HCT116 (cell line): ENCODE results near the gene C10orf90. TPM values are rescaled to one million over a fixed set of nuclear protein-coding genes. Genes with fewer than 3 reads are reported as not detected.

Experiments
- ATAC-seq: fragments of 200-7000 bp; cut with Tn5 transposase; 2 replicates; pipeline ENCODE4 v1.9.1; 2020; ENCODE audit warnings: mild to moderate bottlenecking, moderate library complexity
- BruUV-seq: library from RNA; stranded (reverse); fragments of 400-500 nt; replicated peaks from 2 replicates; lab custom pipeline; 2021; lab: Mats Ljungman, UMichigan
- CTCF ChIA-PET: fragments of 300-600 bp; sonication (Branson Sonifier 250); formaldehyde crosslinking; loops from one replicate; lab custom pipeline; 2021; ENCODE audit warnings: antibody characterized with exemption; lab: Charles Lee
- POLR2A ChIA-PET: fragments of 300-600, 350-600 bp; sonication (Branson Sonifier 250); formaldehyde crosslinking; loops from one replicate; lab custom pipeline; 2021; ENCODE audit warnings: antibody characterized with exemption; lab: Charles Lee
- RAD21 ChIA-PET, 2 experiments: fragments of 300-600 bp; sonication (Branson Sonifier 250); formaldehyde crosslinking; loops; one replicate each; lab custom pipeline; 2023; ENCODE audit warnings: low total read pairs in 2 of 2; ENCODE audit not compliant: uncharacterized antibody in 2 of 2, unreplicated experiment in 2 of 2, low non-redundant PET in 1 of 2; lab: Charles Lee
- DNase-seq: peaks from one replicate; pipeline ENCODE4 v3.0.0-alpha.2; 2010; ENCODE audit warnings: low read depth, low spot score
- H2AFZ ChIP-seq: fragments of 200-600 bp; shearing (Covaris generic), sonication (generic); 2 replicates; pipeline ENCODE4 v1.6.1; 2017; ENCODE audit warnings: low read depth, mixed run types, mixed read lengths, antibody characterized with exemption, low read length; ENCODE audit not compliant: poor library complexity, severe bottlenecking
- H3K27ac ChIP-seq: 2 replicates; pipeline ENCODE4 v1.5.1; 2012; ENCODE audit warnings: low read depth, low read length
- H3K27me3 ChIP-seq: fragments of 200-600 bp; sonication (generic); 2 replicates; pipeline ENCODE4 v1.6.1; 2016; ENCODE audit warnings: mixed run types, low read length, mixed read lengths; ENCODE audit not compliant: insufficient read depth
- H3K36me3 ChIP-seq, 2 experiments: fragments of 200-500 bp in 1 of 2; fragments of 200-600 bp in 1 of 2; sonication (Bioruptor generic) in 1 of 2; sonication (generic) in 1 of 2; 2 replicates each; pipeline versions ENCODE4 v1.5.1 to v1.6.1; 2014 to 2016; ENCODE audit warnings: low read length in 2 of 2, inconsistent platforms in 1 of 2, mixed read lengths in 1 of 2, mixed run types in 1 of 2; ENCODE audit not compliant: insufficient read depth in 2 of 2, control insufficient read depth in 1 of 2
- H3K4me1 ChIP-seq, 2 experiments: fragments of 200-600 bp in 1 of 2; sonication (generic) in 1 of 2; 2 replicates each; pipeline versions ENCODE4 v1.5.1 to v1.6.1; 2012 to 2017; ENCODE audit warnings: low read length in 2 of 2, inconsistent platforms in 1 of 2, mild to moderate bottlenecking in 1 of 2, mixed read lengths in 1 of 2, mixed run types in 1 of 2, moderate library complexity in 1 of 2; ENCODE audit not compliant: insufficient read depth in 2 of 2, control insufficient read depth in 1 of 2
- H3K4me2 ChIP-seq: fragments of 200-600 bp; sonication (generic); 2 replicates; pipeline ENCODE4 v1.6.1; 2017; ENCODE audit warnings: mixed run types, low read length, mixed read lengths
- H3K4me3 ChIP-seq, 2 experiments: fragments of 200-600 bp in 1 of 2; sonication (generic) in 1 of 2; replicated peaks in 1 of 2; 2 replicates each; pipeline ENCODE4 v1.5.1; 2011 to 2016; ENCODE audit warnings: low read length in 2 of 2, control low read depth in 1 of 2, low read depth in 1 of 2, mild to moderate bottlenecking in 1 of 2, mixed read lengths in 1 of 2, mixed run types in 1 of 2
- H3K79me2 ChIP-seq: fragments of 200-600 bp; sonication (generic); 2 replicates; pipeline ENCODE4 v1.6.1; 2017; ENCODE audit warnings: mild to moderate bottlenecking, mixed run types, low read length, moderate library complexity, mixed read lengths; ENCODE audit not compliant: insufficient read depth
- H3K9ac ChIP-seq: fragments of 200-600 bp; sonication (generic); 2 replicates; pipeline ENCODE4 v1.6.1; 2016; ENCODE audit warnings: low read length, mixed read lengths
- H3K9me2 ChIP-seq: fragments of 200-600 bp; sonication (generic), shearing (Covaris generic); 2 replicates; pipeline ENCODE4 v1.6.1; 2017; ENCODE audit warnings: mixed run types, mild to moderate bottlenecking, moderate library complexity; ENCODE audit not compliant: insufficient read depth
- H3K9me3 ChIP-seq, 2 experiments: fragments of 200-500 bp in 1 of 2; fragments of 200-600 bp in 1 of 2; sonication (Bioruptor generic) in 1 of 2; sonication (generic) in 1 of 2; 2 replicates each; pipeline ENCODE4 v1.6.1; 2014 to 2017; ENCODE audit warnings: low read length in 2 of 2, mixed read lengths in 2 of 2, inconsistent platforms in 1 of 2, low read depth in 1 of 2, mild to moderate bottlenecking in 1 of 2, mixed run types in 1 of 2, moderate library complexity in 1 of 2; ENCODE audit not compliant: control insufficient read depth in 1 of 2, insufficient read depth in 1 of 2
- H4K20me1 ChIP-seq: fragments of 200-600 bp; sonication (generic), shearing (Covaris generic); 2 replicates; pipeline ENCODE4 v1.6.1; 2017; ENCODE audit warnings: mixed run types, mild to moderate bottlenecking, moderate library complexity; ENCODE audit not compliant: insufficient read depth
- CBX3 ChIP-seq: IDR thresholded peaks from 2 replicates; pipeline ENCODE4 v1.6.1; 2012; ENCODE audit warnings: low read depth
- CEBPB ChIP-seq: IDR thresholded peaks from 2 replicates; pipeline ENCODE4 v1.6.1; 2012; ENCODE audit warnings: low read depth
- EGR1 ChIP-seq: IDR thresholded peaks from 2 replicates; pipeline ENCODE4 v1.6.1; 2012; ENCODE audit warnings: low read depth
- ELF1 ChIP-seq: IDR thresholded peaks from 2 replicates; pipeline ENCODE4 v1.6.1; 2012; ENCODE audit warnings: low read depth, borderline replicate concordance
- EZH2 ChIP-seq: fragments of 200-600 bp; sonication (generic); IDR thresholded peaks from 2 replicates; pipeline ENCODE4 v1.6.1; 2017; ENCODE audit warnings: antibody characterized with exemption, mixed run types
- FOSL1 ChIP-seq: IDR thresholded peaks from 2 replicates; pipeline ENCODE4 v1.6.1; 2012; ENCODE audit warnings: low read depth
- POLR2A ChIP-seq: IDR thresholded peaks from 2 replicates; pipeline ENCODE4 v1.7.0; 2011; ENCODE audit warnings: borderline replicate concordance; ENCODE audit not compliant: insufficient read depth, insufficient read length; ENCODE audit errors: extremely low read depth
- SIN3A ChIP-seq: IDR thresholded peaks from 2 replicates; pipeline ENCODE4 v1.6.1; 2012; ENCODE audit warnings: low read depth
- SP1 ChIP-seq: IDR thresholded peaks from 2 replicates; pipeline ENCODE4 v1.6.1; 2012; ENCODE audit warnings: low read depth
- YY1 ChIP-seq: IDR thresholded peaks from 2 replicates; pipeline ENCODE4 v1.6.1; 2011; ENCODE audit warnings: low read length, low read depth, moderate library complexity, mild to moderate bottlenecking; ENCODE audit not compliant: insufficient replicate concordance; ENCODE audit errors: extremely low read depth
- intact Hi-C: fragments of 100-400 bp; cut with micrococcal nuclease; formaldehyde crosslinking; loops from 2 replicates; pipeline ENCODE4 v1.10.0; 2022
- total RNA-seq: library from RNA; stranded (reverse); gene quantifications from one replicate; pipeline ENCODE4 v1.2.1, GENCODE V29; 2021; ENCODE audit not compliant: unreplicated experiment
- TF ChIP-seq, protein P1 (sequence below): IDR thresholded peaks from 2 replicates; pipeline ENCODE4 v1.6.1; 2012; ENCODE audit warnings: low read depth
- TF ChIP-seq, protein P2 (sequence below), 3 experiments: fragments of 200-600 bp in 1 of 3; sonication (generic) in 1 of 3; IDR thresholded peaks in 2 of 3; conservative IDR thresholded peaks in 1 of 3; 2 replicates each; pipeline ENCODE4 v1.5.1; 2012 to 2017; ENCODE audit warnings: low read depth in 2 of 3, low read length in 2 of 3, antibody characterized with exemption in 1 of 3, borderline replicate concordance in 1 of 3, control low read depth in 1 of 3, mild to moderate bottlenecking in 1 of 3, mixed read lengths in 1 of 3, mixed run types in 1 of 3, moderate library complexity in 1 of 3; ENCODE audit not compliant: insufficient read depth in 1 of 3
- TF ChIP-seq, protein P3 (sequence below): IDR thresholded peaks from 2 replicates; pipeline ENCODE4 v1.6.1; 2012

Gene C10orf90
- total RNA-seq, 1 experiment from 2014 or later = not detected

DNA sequence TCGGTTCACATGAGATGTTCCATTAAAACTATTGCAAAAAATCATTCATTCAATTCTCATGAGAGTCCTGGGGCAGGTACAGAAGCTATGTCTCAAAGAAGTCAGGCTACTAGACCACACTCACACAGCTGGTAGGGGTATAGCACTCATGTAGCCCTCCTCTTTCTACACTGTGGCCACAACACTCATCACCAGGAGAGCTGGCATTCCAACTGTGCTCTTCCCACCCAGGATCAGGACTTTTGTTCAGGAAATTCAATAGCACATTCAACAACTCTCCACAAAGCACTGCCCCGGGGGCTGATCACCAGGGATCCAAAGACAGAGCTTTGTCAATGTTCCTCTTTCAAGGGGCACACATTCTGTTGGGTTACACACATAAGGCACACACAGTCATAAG is 31.0 kb upstream of the C10orf90 start:
- no peak overlapping the region for H3K27ac ChIP-seq
- TF ChIP-seq EGR1 = no peak
- TF ChIP-seq EZH2 = no peak
- TF ChIP-seq SP1 = no peak
- TF ChIP-seq FOSL1 = no peak
- TF ChIP-seq SIN3A = no peak
- no peak for TF ChIP-seq POLR2A
- no peak for TF ChIP-seq ELF1
- TF ChIP-seq, protein P1, sequence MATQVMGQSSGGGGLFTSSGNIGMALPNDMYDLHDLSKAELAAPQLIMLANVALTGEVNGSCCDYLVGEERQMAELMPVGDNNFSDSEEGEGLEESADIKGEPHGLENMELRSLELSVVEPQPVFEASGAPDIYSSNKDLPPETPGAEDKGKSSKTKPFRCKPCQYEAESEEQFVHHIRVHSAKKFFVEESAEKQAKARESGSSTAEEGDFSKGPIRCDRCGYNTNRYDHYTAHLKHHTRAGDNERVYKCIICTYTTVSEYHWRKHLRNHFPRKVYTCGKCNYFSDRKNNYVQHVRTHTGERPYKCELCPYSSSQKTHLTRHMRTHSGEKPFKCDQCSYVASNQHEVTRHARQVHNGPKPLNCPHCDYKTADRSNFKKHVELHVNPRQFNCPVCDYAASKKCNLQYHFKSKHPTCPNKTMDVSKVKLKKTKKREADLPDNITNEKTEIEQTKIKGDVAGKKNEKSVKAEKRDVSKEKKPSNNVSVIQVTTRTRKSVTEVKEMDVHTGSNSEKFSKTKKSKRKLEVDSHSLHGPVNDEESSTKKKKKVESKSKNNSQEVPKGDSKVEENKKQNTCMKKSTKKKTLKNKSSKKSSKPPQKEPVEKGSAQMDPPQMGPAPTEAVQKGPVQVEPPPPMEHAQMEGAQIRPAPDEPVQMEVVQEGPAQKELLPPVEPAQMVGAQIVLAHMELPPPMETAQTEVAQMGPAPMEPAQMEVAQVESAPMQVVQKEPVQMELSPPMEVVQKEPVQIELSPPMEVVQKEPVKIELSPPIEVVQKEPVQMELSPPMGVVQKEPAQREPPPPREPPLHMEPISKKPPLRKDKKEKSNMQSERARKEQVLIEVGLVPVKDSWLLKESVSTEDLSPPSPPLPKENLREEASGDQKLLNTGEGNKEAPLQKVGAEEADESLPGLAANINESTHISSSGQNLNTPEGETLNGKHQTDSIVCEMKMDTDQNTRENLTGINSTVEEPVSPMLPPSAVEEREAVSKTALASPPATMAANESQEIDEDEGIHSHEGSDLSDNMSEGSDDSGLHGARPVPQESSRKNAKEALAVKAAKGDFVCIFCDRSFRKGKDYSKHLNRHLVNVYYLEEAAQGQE = no peak
- TF ChIP-seq, protein P2, sequence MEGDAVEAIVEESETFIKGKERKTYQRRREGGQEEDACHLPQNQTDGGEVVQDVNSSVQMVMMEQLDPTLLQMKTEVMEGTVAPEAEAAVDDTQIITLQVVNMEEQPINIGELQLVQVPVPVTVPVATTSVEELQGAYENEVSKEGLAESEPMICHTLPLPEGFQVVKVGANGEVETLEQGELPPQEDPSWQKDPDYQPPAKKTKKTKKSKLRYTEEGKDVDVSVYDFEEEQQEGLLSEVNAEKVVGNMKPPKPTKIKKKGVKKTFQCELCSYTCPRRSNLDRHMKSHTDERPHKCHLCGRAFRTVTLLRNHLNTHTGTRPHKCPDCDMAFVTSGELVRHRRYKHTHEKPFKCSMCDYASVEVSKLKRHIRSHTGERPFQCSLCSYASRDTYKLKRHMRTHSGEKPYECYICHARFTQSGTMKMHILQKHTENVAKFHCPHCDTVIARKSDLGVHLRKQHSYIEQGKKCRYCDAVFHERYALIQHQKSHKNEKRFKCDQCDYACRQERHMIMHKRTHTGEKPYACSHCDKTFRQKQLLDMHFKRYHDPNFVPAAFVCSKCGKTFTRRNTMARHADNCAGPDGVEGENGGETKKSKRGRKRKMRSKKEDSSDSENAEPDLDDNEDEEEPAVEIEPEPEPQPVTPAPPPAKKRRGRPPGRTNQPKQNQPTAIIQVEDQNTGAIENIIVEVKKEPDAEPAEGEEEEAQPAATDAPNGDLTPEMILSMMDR (IDR thresholded peaks at IDR 0.05 in 2 of 3, conservative IDR thresholded peaks at IDR 0.05 in 1 of 3; ENCODE audit: borderline replicate concordance in 1 of 3, insufficient read depth in 1 of 3, low read depth in 2 of 3, low read length in 2 of 3) = no peak
- TF ChIP-seq YY1 = no peak
- no peak for TF ChIP-seq CEBPB
- TF ChIP-seq CBX3 = no peak
- TF ChIP-seq, protein P3, sequence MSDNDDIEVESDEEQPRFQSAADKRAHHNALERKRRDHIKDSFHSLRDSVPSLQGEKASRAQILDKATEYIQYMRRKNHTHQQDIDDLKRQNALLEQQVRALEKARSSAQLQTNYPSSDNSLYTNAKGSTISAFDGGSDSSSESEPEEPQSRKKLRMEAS = no peak
- BruUV-seq = no TSS peak
- no peaks in the 10 kb centered on the region for H3K36me3 ChIP-seq
- no peaks in the 10 kb centered on the region for H4K20me1 ChIP-seq
- H3K9me3 ChIP-seq = no peaks in the 10 kb centered on the region
- peaks cover 69% of the 10 kb centered on the region for H3K27me3 ChIP-seq
- no peak overlapping the region for H3K9ac ChIP-seq
- no peak for ATAC-seq
- DNase-seq = no peak
- intact Hi-C loops = no loop called here
- ChIA-PET POLR2A (no interaction called here), RAD21 (no interaction called here), CTCF (no interaction called here)
- H3K4me1 ChIP-seq = no peaks in the 10 kb centered on the region
- no peak overlapping the region for H2AFZ ChIP-seq
- H3K9me2 ChIP-seq = no peaks in the 10 kb centered on the region
- H3K4me3 ChIP-seq = no peak overlapping the region
- H3K4me2 ChIP-seq = no peak overlapping the region
- H3K79me2 ChIP-seq = no peaks in the 10 kb centered on the region
